Astrocyte of the cerebellum (primary cell): ENCODE data around the gene USP24.
A peak's percentile ranks its signal among the peaks of the same experiment; 100 is the strongest.

Source experiments
- DNase-seq: peaks from one replicate; pipeline ENCODE4 v3.0.0-alpha.2; 2011; ENCODE audit warnings: low read depth
- H3K4me3 ChIP-seq: 2 replicates; pipeline ENCODE4 v1.5.1; 2011; ENCODE audit warnings: mild to moderate bottlenecking, low read depth, low read length, moderate library complexity
- CTCF ChIP-seq: IDR thresholded peaks from 2 replicates; pipeline ENCODE4 v1.5.1; 2012; ENCODE audit warnings: low read length, low read depth, moderate library complexity, mild to moderate bottlenecking; ENCODE audit errors: missing control alignments
- in situ Hi-C: cut with HindIII; loops from 2 replicates; pipeline ENCODE4 v1.10.0; 2017; ENCODE audit warnings: low sequenced_read_pairs

USP24 gene

DNA sequence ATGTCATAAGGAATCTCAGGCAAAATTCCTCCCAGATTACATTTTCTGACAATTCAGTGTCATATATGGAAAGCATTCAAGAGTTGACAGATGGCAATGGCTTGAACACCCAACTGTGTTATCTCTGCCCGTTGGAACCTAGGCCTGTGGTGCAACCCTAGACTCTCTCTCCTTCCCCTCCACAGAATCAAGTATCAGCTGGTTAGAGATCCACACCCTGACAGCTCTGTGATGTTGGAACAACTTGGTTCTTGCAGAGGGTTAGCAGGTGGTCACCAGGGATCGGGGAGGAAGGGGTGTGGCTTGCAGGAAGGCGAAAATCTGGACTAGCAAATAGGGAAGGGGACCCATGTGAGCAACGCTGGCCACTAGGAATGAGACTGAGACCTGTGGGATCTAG, 149.5 kb downstream of the USP24 start:
- DNase-seq = no peak
- in situ Hi-C loops = no loop called here
- TF ChIP-seq CTCF = no peak
- H3K4me3 ChIP-seq = no peak overlapping the region

- peak; percentile 35 for DNase-seq
- in situ Hi-C loops = no loop called here
- H3K4me3 ChIP-seq = no peak overlapping the region
- no peak for TF ChIP-seq CTCF
Measured at GRCh38 chr1:55064861-55065263, 150.3 kb downstream of the USP24 start.

DNA sequence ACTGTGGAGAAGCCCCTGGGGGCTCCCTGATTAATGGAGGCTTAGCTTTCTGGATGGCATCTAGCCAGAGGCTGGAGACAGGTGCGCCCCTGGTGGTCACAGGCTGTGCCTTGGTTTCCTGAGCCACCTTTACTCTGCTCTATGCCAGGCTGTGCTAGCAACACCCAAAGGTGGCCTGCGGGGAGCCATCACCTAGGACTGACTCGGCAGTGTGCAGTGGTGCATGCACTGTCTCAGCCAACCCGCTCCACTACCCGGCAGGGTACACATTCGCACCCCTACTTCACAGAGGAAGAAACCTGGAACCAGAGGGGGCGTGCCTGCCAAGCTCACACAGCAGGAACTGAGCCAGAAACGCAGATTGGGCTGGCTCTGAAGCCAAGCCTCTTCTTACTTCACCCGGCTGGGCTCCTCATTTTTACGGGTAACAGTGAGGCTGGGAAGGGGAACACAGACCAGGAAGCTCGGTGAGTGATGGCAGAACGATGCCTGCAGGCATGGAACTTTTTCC, 151.0 kb downstream of the USP24 start:
- in situ Hi-C loops = no loop called here

GRCh38 chr1:55063577-55063942, 151.6 kb downstream of the USP24 start:
- in situ Hi-C loops = no loop called here
- TF ChIP-seq CTCF = no peak
- no peak for DNase-seq
- H3K4me3 ChIP-seq = no peak overlapping the region

More for the DNA sequence above, 151.0 kb downstream of the USP24 start:
- no peak for DNase-seq
- no peak overlapping the region for H3K4me3 ChIP-seq
- peak; percentile 2 for TF ChIP-seq CTCF

- in situ Hi-C loops = no loop called here
- no peak for DNase-seq
- no peak for TF ChIP-seq CTCF
- H3K4me3 ChIP-seq = no peak overlapping the region
Measured at GRCh38 chr1:55062801-55063576, 152.2 kb downstream of the USP24 start.

GRCh38 chr1:55061706-55062321, 153.3 kb downstream of the USP24 start:
- TF ChIP-seq CTCF = no peak
- in situ Hi-C loops = no loop called here
- no peak for DNase-seq
- no peak overlapping the region for H3K4me3 ChIP-seq
